HG03442 (cell line): ENCODE measurements around the gene RAD51AP1.

Source experiments
- ATAC-seq: cut with Tn5 transposase; IDR thresholded peaks from one replicate; pipeline ENCODE4 v1.9.1; 2021; ENCODE audit warnings: mild to moderate bottlenecking, moderate library complexity; ENCODE audit not compliant: unreplicated experiment

RAD51AP1 gene

GRCh38 chr12:4540638-4541037, 1.9 kb downstream of the RAD51AP1 start:
- ATAC-seq, result no peak

- no peak for ATAC-seq
Measured at GRCh38 chr12:4545195-4545594, 6.5 kb downstream of the RAD51AP1 start.

GRCh38 chr12:4552191-4552590, 13.5 kb downstream of the RAD51AP1 start:
- no peak for ATAC-seq

GRCh38 chr12:4553943-4554342, 15.3 kb downstream of the RAD51AP1 start:
- no peak for ATAC-seq

- no peak for ATAC-seq
Measured at GRCh38 chr12:4555804-4556203, 17.1 kb downstream of the RAD51AP1 start.

- no peak for ATAC-seq
Measured at GRCh38 chr12:4556735-4557530, 18.2 kb downstream of the RAD51AP1 start.

- ATAC-seq, result no peak
Measured at GRCh38 chr12:4557586-4557985, 18.9 kb downstream of the RAD51AP1 start.

- ATAC-seq, result no peak
Measured at GRCh38 chr12:4558171-4558570, 19.5 kb downstream of the RAD51AP1 start.

GRCh38 chr12:4562034-4562657, 23.5 kb downstream of the RAD51AP1 start, which contains the start of gene DYRK4:
Gene DYRK4, plus strand, starts transcription at chr12:4562208. Its CDS starts 38 bp downstream, at chr12:4562246.
- ATAC-seq, result no peak

GRCh38 chr12:4563336-4563735, 24.6 kb downstream of the RAD51AP1 start:
- ATAC-seq, result no peak

- ATAC-seq, result no peak
Measured at GRCh38 chr12:4564818-4565217, 26.1 kb downstream of the RAD51AP1 start.

GRCh38 chr12:4566474-4566873, 27.8 kb downstream of the RAD51AP1 start:
- ATAC-seq, result no peak

- ATAC-seq, result no peak
Measured at GRCh38 chr12:4567073-4567881, 28.6 kb downstream of the RAD51AP1 start.

- no peak for ATAC-seq
Measured at GRCh38 chr12:4569261-4569660, 30.6 kb downstream of the RAD51AP1 start.

- ATAC-seq, result no peak
Measured at GRCh38 chr12:4572680-4573079, 34.0 kb downstream of the RAD51AP1 start.

- no peak for ATAC-seq
Measured at GRCh38 chr12:4579305-4580102, 40.8 kb downstream of the RAD51AP1 start.

GRCh38 chr12:4580281-4580688, 41.6 kb downstream of the RAD51AP1 start:
- ATAC-seq, result no peak

- ATAC-seq, result no peak
Measured at GRCh38 chr12:4584281-4584680, 45.6 kb downstream of the RAD51AP1 start.

GRCh38 chr12:4584896-4585295, 46.2 kb downstream of the RAD51AP1 start:
- no peak for ATAC-seq

GRCh38 chr12:4586500-4586899, 47.8 kb downstream of the RAD51AP1 start:
- no peak for ATAC-seq

GRCh38 chr12:4587108-4587507, 48.4 kb downstream of the RAD51AP1 start:
- ATAC-seq, result no peak
